ENCODE results near the gene CCL22.

DNA sequence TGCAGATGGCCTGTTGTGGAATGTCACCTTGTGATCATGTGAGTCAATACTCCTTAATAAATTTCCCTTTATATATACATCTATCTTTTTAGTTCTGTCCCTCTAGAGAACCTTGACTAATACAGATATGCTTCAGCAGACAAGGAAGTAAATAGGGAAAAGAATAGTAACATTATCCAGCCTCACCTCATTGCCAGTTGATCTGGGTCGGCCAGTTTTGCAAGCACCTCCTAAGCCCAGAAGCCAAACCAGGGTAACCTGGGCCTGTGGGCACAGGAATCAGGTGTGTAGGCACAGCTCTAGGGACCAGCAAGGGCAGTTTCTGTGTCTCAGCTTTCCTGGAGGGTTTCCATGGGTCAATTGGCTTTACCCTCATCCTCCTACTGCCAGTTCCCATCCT lies 34.1 kb downstream of the CCL22 start:
- TF ChIP-seq, protein P1, sequence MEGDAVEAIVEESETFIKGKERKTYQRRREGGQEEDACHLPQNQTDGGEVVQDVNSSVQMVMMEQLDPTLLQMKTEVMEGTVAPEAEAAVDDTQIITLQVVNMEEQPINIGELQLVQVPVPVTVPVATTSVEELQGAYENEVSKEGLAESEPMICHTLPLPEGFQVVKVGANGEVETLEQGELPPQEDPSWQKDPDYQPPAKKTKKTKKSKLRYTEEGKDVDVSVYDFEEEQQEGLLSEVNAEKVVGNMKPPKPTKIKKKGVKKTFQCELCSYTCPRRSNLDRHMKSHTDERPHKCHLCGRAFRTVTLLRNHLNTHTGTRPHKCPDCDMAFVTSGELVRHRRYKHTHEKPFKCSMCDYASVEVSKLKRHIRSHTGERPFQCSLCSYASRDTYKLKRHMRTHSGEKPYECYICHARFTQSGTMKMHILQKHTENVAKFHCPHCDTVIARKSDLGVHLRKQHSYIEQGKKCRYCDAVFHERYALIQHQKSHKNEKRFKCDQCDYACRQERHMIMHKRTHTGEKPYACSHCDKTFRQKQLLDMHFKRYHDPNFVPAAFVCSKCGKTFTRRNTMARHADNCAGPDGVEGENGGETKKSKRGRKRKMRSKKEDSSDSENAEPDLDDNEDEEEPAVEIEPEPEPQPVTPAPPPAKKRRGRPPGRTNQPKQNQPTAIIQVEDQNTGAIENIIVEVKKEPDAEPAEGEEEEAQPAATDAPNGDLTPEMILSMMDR (IDR thresholded peaks at IDR 0.05), result no peak
- TF ChIP-seq POLR2A (IDR thresholded peaks at IDR 0.05), result no peak

Data from testis (tissue), 2 donors.